SK-N-MC (cell line): Measurements from ENCODE around the gene SPPL2A.

Experiments used
- DNase-seq: peaks from one replicate; pipeline ENCODE4 v3.0.0-alpha.2; 2011; ENCODE audit warnings: low read depth, low spot score
- H3K27ac ChIP-seq: fragments of 200-600 bp; sonication (generic); 2 replicates; pipeline ENCODE4 v1.5.1; 2016; ENCODE audit warnings: mixed run types
- H3K36me3 ChIP-seq: fragments of 200-600 bp; sonication (generic); 2 replicates; pipeline ENCODE4 v1.6.1; 2017; ENCODE audit warnings: antibody characterized with exemption, low read length, mixed read lengths; ENCODE audit not compliant: insufficient read depth
- H3K4me3 ChIP-seq: fragments of 200-600 bp; sonication (generic); 2 replicates; pipeline ENCODE4 v1.5.1; 2016
- H3K9ac ChIP-seq: fragments of 200-600 bp; sonication (generic); 2 replicates; pipeline ENCODE4 v1.8.0; 2017; ENCODE audit warnings: mixed run types, mixed read lengths; ENCODE audit not compliant: insufficient read length
- H3K9me3 ChIP-seq: fragments of 200-600 bp; sonication (generic); 2 replicates; pipeline ENCODE4 v1.6.1; 2017; ENCODE audit warnings: low read depth, mild to moderate bottlenecking, antibody characterized with exemption, low read length, moderate library complexity, mixed read lengths
- EZH2 ChIP-seq: fragments of 200-600 bp; sonication (generic); IDR thresholded peaks from one replicate; pipeline ENCODE4 v1.6.1; 2017; ENCODE audit warnings: antibody characterized with exemption
- FOXP2 ChIP-seq: optimal IDR thresholded peaks from 2 replicates; pipeline ENCODE3; 2011; ENCODE audit warnings: mild to moderate bottlenecking, moderate library complexity; ENCODE audit not compliant: insufficient read depth; ENCODE audit errors: extremely low read length, control extremely low read depth
- POLR2AphosphoS5 ChIP-seq: IDR thresholded peaks from 2 replicates; pipeline ENCODE4 v1.6.1; 2012; ENCODE audit warnings: mild to moderate bottlenecking, low read depth, low read length, borderline replicate concordance

The SPPL2A gene

DNA sequence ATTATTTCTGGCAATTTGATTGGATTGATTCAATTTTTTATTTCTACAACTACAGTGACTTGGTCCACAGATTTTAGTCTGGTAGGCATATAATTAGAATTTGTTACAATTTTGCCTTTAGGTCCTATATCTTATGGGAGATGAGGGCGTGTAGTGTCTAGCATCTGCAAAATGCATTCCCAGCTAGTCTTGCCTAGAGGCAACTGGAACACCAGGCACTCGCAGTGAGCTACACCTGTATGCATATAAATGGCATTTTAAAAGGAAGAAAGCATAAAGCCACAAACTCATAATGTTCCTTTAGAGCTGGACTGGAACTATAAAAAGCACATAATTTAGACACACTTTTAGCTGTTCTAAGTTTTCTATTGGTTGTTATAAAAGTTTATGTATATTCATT lies 17.9 kb upstream of the SPPL2A start:
- no peak for TF ChIP-seq FOXP2
- TF ChIP-seq EZH2, result no peak
- TF ChIP-seq POLR2AphosphoS5, result no peak
- Histone ChIP-seq H3K9ac (no peak overlapping the region), H3K27ac (no peak overlapping the region), H3K36me3 (no peaks in the 10 kb centered on the region), H3K4me3 (no peak overlapping the region), H3K9me3 (no peaks in the 10 kb centered on the region)
- no peak for DNase-seq

DNA sequence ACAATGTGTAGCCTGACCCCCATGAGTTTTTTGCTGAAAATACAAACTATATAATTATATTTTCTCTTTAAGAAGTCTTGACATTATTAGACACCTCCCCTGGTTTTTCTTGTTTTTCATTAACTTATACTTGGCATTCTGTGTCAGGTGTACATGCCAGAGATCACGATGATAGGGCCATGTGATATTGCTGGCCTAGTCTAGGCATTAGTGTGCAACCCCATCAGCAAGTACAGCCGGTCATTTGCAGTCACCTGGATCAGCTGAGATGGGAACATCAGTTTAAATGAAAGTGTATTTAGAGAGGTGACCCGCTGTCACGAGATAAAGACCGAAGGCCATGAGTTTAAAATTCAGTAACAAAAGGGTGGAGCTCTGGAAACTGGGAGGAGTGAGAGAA lies 12.6 kb upstream of the SPPL2A start:
- Histone ChIP-seq H3K27ac (no peak overlapping the region), H3K36me3 (no peaks in the 10 kb centered on the region), H3K4me3 (no peak overlapping the region), H3K9ac (no peak overlapping the region), H3K9me3 (no peaks in the 10 kb centered on the region)
- DNase-seq, result no peak
- no peak for TF ChIP-seq FOXP2
- TF ChIP-seq EZH2, result no peak
- TF ChIP-seq POLR2AphosphoS5, result no peak

- TF ChIP-seq EZH2 (no peak), FOXP2 (no peak), POLR2AphosphoS5 (no peak)
- Histone ChIP-seq H3K9me3 (no peaks in the 10 kb centered on the region), H3K4me3 (no peak overlapping the region), H3K27ac (no peak overlapping the region), H3K9ac (no peak overlapping the region), H3K36me3 (no peaks in the 10 kb centered on the region)
- no peak for DNase-seq
Observed at GRCh38 chr15:50777042-50777441, 11.5 kb upstream of the SPPL2A start.

DNA sequence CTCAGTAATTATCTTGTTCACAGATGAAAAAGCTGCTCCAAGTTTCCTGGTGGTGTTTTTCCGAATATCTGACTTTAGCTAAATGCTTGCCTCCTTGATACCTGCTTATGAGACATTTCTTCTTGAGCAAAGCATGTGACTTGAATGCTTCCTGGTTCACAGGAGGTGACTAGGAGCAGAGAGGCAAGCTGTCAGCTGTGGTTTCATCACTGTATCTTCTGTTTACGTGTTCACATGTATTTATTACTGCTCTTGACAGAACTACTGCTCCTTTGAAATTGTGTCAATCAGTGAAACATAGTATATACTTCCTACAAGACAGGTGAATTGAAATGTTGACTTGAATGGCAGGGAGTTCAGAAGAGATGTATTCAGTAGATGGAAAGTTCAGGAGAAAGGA lies 8.9 kb upstream of the SPPL2A start:
- Histone ChIP-seq H3K36me3 (no peaks in the 10 kb centered on the region), H3K9ac (no peak overlapping the region), H3K4me3 (no peak overlapping the region), H3K27ac (no peak overlapping the region), H3K9me3 (no peaks in the 10 kb centered on the region)
- no peak for DNase-seq
- TF ChIP-seq POLR2AphosphoS5, result no peak
- TF ChIP-seq FOXP2, result no peak
- TF ChIP-seq EZH2, result no peak

GRCh38 chr15:50773389-50773788 lies 7.9 kb upstream of the SPPL2A start:
- no peak overlapping the region for H3K27ac ChIP-seq
- no peak overlapping the region for H3K4me3 ChIP-seq
- TF ChIP-seq FOXP2, result no peak
- TF ChIP-seq EZH2, result no peak
- no peak for TF ChIP-seq POLR2AphosphoS5
- no peaks in the 10 kb centered on the region for H3K9me3 ChIP-seq
- DNase-seq, result no peak
- H3K9ac ChIP-seq, result no peak overlapping the region
- H3K36me3 ChIP-seq, result no peaks in the 10 kb centered on the region

- Histone ChIP-seq H3K9me3 (no peaks in the 10 kb centered on the region), H3K9ac (no peak overlapping the region), H3K27ac (no peak overlapping the region), H3K36me3 (no peaks in the 10 kb centered on the region), H3K4me3 (no peak overlapping the region)
- DNase-seq, result no peak
- TF ChIP-seq FOXP2, result no peak
- no peak for TF ChIP-seq POLR2AphosphoS5
Observed at GRCh38 chr15:50767332-50767861, 1.9 kb upstream of the SPPL2A start.

- H3K27ac ChIP-seq, result peak overlapping the region; percentile 92
- no peaks in the 10 kb centered on the region for H3K9me3 ChIP-seq
- peak overlapping the region; percentile 99 for H3K4me3 ChIP-seq
- DNase-seq, result peak; percentile 39
- no peaks in the 10 kb centered on the region for H3K36me3 ChIP-seq
- no peak for TF ChIP-seq EZH2
- no peak; the same call in 1 of the 2 replicates for TF ChIP-seq POLR2AphosphoS5
- TF ChIP-seq FOXP2, result no peak
- H3K9ac ChIP-seq, result peak overlapping the region; percentile 96
Observed at GRCh38 chr15:50764461-50765194, 878 bp downstream of the SPPL2A start.

DNA sequence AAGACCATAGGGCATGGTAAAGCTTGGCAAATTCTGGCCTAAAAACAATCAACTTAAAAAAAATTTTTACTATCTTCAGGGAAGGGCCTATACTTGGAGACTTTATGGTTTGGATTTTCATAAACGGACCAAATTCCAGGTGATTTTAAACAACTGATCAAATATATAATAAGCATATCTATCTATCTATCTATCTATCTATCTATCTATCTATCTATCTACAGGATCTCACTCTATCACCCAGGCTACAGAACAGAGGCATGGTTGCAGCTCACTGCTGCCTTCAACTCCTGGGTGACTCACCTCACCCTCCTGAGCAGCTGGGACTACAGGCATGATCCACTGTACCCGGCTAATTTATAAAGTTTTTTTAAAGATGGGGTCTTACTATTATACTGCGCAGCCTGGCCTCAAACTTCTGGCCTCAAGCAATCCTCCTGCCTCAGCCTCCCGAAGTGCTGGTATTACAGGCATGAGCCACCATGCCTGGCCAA lies 6.7 kb downstream of the SPPL2A start:
- no peaks in the 10 kb centered on the region for H3K36me3 ChIP-seq
- H3K9me3 ChIP-seq, result no peaks in the 10 kb centered on the region
- H3K4me3 ChIP-seq, result no peak overlapping the region
- H3K9ac ChIP-seq, result no peak overlapping the region
- H3K27ac ChIP-seq, result no peak overlapping the region
- TF ChIP-seq POLR2AphosphoS5 (no peak), FOXP2 (no peak), EZH2 (no peak)
- no peak for DNase-seq
